NCI-H1694 (cell line): ENCODE data around the gene POLE2.
A peak's percentile ranks its signal among the peaks of the same experiment; 100 is the strongest.
"Not testable (repeated sequence)": the region's sequence is repeated elsewhere in the genome, so short reads cannot be mapped to it uniquely, and the experiment has no call there.

Source experiments
- DNase-seq: peaks from one replicate; lab custom pipeline; 2025; lab: John Stamatoyannopoulos, UW

POLE2 gene

GRCh38 chr14:49619273-49619672 is 68.7 kb downstream of the POLE2 start:
- DNase-seq: not testable (repeated sequence)

DNA sequence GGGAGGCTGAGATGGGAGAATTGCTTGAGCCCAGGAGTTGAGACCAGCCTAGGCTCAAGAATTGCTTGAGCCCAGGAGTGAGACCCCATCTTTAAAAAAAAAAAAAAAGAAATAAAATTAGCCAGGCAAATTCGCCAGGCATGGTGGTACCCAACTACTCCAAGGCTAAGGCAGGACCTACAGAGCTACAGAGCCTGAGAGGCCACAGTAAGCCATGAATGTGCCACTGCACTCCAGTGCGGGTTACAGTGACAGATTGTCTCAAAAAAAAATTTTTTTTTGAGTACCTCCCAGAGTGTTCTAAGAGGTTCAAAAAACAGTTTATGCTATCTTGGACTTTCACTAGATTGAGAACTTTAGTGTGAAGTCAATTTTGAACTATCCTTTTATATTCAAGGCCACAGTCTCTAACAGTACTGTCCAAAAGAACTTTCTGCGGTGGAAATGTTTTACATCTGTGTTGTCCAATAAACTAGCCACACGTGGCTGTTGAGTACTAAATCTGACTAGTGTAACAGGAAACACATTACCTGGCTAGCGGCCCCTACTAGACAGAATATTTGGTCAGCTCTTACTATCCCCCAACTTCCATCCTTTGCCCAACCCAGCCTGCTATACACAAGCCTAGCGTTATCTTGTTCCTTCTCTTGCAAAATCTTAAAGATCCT is 70.0 kb downstream of the POLE2 start:
- no peak for DNase-seq

DNA sequence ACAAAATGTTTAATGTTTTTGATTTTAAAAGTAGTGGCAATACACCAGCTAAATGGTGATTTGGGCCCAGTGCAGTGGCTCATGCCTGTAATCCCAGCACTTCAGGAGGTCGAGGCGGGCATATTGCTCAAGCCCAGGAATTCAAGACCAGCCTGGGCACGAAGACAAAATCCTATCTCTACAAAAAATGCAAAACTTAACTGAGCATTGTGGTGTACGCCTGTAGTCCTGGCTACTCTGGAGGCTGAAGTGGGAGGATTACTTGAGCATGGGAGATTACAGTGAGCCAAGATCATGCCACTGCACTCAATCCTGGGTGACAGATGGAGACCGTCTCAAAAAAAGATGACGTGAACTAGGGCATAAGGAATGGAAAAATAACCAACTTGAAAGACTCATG is 72.2 kb downstream of the POLE2 start:
- no peak for DNase-seq

DNA sequence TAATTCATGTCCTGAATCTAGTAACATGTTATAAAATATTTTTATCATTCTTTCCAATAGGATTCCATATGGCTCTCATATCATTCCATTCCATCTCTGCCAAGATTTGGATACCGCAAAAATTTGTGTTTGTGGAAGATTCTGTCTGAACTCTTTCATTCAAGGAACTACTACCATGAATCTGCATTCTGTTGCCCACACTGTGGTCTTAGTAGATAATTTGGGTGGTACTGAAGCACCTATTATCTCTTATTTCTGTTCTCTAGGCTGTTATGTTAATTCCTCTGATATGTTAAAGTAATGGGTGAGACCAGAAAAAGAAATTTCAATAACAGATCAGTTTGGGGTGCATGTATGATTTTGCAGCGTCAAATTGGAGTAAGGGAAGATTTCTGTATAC is 73.8 kb downstream of the POLE2 start:
- no peak for DNase-seq

GRCh38 chr14:49612671-49613070 is 75.3 kb downstream of the POLE2 start:
- DNase-seq: no peak

DNA sequence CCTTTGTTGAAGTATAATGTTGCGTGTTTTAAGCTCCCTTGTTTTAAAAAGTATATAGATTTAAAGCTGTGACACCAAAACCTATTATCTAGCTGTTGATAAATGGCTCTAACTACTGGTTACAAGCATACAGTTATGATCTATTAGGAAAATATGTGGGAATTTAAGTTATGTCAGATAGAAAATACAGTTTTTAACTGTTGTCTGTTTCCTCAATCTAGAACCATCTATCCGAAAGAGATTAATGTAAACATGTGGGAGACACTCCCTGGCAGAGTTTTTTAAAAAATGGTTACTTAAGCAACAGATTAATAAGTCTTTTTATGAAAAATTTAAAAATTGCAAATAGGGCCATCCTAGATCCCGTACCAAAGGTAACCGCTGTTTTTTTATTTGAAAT is 75.8 kb downstream of the POLE2 start:
- no peak for DNase-seq

GRCh38 chr14:49607583-49607982 is 80.4 kb downstream of the POLE2 start:
- no peak for DNase-seq

DNA sequence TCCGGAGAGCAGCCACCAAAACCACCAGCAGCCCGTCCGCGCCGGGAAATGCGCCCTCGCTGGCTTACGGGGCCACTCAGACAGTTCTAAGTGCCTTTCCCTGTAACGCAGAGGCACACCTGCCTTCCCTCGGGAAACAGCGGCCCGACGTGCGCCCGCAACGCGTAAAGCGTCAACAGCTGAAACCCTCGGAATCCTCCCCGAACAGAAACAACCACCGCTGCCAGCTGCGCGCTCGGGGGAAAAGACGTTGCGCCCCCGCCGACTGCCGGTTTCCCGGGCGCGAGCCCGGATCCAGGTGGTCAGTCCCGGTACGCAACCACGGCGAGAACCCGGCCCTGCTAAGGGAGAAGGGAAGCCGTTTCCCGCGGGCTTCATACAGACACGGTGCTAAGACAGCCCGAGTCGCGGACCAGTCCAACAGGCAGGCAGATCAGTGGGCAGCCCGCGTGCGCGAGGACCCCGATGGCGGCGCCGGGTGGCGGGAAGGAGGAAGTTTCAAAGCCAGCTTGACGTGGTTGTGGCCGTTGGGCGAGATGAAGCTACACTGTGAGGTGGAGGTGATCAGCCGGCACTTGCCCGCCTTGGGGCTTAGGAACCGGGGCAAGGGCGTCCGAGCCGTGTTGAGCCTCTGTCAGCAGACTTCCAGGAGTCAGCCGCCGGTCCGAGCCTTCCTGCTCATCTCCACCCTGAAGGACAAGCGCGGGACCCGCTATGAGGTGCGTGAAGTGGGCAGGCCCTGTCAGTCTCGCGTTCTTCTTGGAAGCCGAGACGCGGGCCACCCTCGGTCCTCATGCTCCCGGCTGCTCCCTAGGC is 89.3 kb downstream of the POLE2 start, which contains the start of gene LRR1:
LRR1 (plus strand) TSS at position 456 of the 816 bp plus-strand sequence; CDS start at position 537, 81 bp downstream.
- peak; percentile 61 for DNase-seq

- no peak for DNase-seq
Observed at GRCh38 chr14:49598189-49598484, 89.9 kb downstream of the POLE2 start.

DNA sequence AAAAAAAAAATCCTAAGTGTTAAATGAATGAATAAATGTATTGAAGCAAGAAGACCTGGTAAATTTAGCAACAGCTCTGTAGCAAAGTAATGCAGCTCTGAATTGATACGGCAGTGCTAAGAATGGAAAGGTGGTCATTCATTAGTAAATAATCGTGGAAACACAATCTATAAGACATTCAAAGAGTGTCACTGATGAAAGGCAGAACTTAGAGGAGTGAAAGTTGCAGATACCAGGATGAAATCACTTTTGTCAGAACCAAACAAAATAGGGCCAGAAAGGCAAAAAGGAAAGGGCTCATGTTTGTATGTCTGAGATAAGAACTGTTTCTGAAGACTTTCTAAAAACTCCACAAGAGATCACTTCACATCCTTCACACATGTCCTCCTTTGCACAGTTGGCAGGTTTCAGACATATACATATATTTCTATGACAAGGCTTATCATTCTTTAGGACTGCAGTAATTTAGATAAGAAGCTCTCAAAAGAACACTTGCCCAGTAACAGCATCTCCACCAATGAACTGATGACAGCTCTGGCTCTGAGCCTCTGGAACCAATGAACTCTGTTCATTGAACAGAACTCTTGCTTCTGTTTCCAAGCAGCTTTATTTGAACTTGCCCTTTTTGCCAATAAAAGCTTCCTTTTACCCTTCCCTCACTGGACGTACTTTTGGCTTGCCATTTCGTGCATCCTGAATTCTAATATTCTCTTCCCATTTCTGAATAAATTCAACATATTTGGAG is 93.5 kb downstream of the POLE2 start:
- no peak for DNase-seq
